ENCODE measurements around the gene SLC35F5.

DNA sequence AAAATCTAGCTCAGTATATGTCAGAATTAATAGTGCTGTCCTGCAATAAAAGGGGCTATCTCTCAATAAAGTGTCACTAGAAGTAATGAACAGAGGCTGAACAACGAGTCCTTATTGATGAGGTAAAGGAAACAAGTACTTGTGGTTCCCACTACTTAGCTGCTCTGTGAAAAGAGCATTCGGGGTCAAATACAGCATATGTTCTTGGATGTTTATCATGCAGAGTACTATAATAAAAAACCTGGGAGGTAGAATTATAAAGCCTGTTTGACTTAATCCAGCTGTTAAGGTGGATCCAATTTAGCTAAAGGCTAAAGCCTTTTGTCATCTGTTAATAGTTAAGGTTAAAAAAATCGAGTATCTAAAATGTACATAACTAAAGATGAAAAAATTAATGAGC, 32.4 kb downstream of the SLC35F5 start:
- TF ChIP-seq, protein P1, sequence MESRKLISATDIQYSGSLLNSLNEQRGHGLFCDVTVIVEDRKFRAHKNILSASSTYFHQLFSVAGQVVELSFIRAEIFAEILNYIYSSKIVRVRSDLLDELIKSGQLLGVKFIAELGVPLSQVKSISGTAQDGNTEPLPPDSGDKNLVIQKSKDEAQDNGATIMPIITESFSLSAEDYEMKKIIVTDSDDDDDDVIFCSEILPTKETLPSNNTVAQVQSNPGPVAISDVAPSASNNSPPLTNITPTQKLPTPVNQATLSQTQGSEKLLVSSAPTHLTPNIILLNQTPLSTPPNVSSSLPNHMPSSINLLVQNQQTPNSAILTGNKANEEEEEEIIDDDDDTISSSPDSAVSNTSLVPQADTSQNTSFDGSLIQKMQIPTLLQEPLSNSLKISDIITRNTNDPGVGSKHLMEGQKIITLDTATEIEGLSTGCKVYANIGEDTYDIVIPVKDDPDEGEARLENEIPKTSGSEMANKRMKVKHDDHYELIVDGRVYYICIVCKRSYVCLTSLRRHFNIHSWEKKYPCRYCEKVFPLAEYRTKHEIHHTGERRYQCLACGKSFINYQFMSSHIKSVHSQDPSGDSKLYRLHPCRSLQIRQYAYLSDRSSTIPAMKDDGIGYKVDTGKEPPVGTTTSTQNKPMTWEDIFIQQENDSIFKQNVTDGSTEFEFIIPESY (IDR thresholded peaks at IDR 0.05): no peak
- TF ChIP-seq, protein P2, sequence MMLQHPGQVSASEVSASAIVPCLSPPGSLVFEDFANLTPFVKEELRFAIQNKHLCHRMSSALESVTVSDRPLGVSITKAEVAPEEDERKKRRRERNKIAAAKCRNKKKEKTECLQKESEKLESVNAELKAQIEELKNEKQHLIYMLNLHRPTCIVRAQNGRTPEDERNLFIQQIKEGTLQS (IDR thresholded peaks at IDR 0.05): no peak
- TF ChIP-seq, protein P3, sequence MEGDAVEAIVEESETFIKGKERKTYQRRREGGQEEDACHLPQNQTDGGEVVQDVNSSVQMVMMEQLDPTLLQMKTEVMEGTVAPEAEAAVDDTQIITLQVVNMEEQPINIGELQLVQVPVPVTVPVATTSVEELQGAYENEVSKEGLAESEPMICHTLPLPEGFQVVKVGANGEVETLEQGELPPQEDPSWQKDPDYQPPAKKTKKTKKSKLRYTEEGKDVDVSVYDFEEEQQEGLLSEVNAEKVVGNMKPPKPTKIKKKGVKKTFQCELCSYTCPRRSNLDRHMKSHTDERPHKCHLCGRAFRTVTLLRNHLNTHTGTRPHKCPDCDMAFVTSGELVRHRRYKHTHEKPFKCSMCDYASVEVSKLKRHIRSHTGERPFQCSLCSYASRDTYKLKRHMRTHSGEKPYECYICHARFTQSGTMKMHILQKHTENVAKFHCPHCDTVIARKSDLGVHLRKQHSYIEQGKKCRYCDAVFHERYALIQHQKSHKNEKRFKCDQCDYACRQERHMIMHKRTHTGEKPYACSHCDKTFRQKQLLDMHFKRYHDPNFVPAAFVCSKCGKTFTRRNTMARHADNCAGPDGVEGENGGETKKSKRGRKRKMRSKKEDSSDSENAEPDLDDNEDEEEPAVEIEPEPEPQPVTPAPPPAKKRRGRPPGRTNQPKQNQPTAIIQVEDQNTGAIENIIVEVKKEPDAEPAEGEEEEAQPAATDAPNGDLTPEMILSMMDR (IDR thresholded peaks at IDR 0.05; ENCODE audit: low read depth, low read length, missing input control): no peak
- TF ChIP-seq YY1 (IDR thresholded peaks at IDR 0.05) (no peak), EGR1 (IDR thresholded peaks at IDR 0.05; ENCODE audit: low read depth in 2 of 2) (no peak), SP1 (IDR thresholded peaks at IDR 0.05) (no peak)
- TF ChIP-seq, protein P4, sequence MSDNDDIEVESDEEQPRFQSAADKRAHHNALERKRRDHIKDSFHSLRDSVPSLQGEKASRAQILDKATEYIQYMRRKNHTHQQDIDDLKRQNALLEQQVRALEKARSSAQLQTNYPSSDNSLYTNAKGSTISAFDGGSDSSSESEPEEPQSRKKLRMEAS (IDR thresholded peaks at IDR 0.05): no peak
- TF ChIP-seq, protein P5, sequence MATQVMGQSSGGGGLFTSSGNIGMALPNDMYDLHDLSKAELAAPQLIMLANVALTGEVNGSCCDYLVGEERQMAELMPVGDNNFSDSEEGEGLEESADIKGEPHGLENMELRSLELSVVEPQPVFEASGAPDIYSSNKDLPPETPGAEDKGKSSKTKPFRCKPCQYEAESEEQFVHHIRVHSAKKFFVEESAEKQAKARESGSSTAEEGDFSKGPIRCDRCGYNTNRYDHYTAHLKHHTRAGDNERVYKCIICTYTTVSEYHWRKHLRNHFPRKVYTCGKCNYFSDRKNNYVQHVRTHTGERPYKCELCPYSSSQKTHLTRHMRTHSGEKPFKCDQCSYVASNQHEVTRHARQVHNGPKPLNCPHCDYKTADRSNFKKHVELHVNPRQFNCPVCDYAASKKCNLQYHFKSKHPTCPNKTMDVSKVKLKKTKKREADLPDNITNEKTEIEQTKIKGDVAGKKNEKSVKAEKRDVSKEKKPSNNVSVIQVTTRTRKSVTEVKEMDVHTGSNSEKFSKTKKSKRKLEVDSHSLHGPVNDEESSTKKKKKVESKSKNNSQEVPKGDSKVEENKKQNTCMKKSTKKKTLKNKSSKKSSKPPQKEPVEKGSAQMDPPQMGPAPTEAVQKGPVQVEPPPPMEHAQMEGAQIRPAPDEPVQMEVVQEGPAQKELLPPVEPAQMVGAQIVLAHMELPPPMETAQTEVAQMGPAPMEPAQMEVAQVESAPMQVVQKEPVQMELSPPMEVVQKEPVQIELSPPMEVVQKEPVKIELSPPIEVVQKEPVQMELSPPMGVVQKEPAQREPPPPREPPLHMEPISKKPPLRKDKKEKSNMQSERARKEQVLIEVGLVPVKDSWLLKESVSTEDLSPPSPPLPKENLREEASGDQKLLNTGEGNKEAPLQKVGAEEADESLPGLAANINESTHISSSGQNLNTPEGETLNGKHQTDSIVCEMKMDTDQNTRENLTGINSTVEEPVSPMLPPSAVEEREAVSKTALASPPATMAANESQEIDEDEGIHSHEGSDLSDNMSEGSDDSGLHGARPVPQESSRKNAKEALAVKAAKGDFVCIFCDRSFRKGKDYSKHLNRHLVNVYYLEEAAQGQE (IDR thresholded peaks at IDR 0.05): no peak

Measured in liver (tissue), 3 donors.